HAP-1 (cell line): ENCODE results near the gene RANBP3.
"Not testable (repeated sequence)": the region's sequence is repeated elsewhere in the genome, so short reads cannot be mapped to it uniquely, and the experiment has no call there.

Experiments used
- DNase-seq, 2 experiments: peaks; one replicate each; pipeline ENCODE4 v3.0.0-alpha.2; 2016 to 2020; ENCODE audit warnings: low spot score in 2 of 2
- H3K27me3 ChIP-seq: fragments of 250-450 bp; sonication (Bioruptor Pico); 2 replicates; pipeline ENCODE4 v1.5.1; 2020; ENCODE audit warnings: low read depth, mild to moderate bottlenecking, moderate library complexity
- H3K36me3 ChIP-seq: fragments of 250-450 bp; sonication (Bioruptor Pico); replicated peaks from 2 replicates; pipeline ENCODE4 v1.5.1; 2020; ENCODE audit warnings: mild to moderate bottlenecking
- H3K4me1 ChIP-seq: fragments of 250-450 bp; sonication (Bioruptor Pico); 2 replicates; pipeline ENCODE4 v1.5.1; 2020; ENCODE audit warnings: mild to moderate bottlenecking
- H3K4me3 ChIP-seq: fragments of 250-450 bp; sonication (Bioruptor Pico); 2 replicates; pipeline ENCODE4 v1.5.1; 2020; ENCODE audit warnings: mild to moderate bottlenecking, moderate library complexity
- H3K9me3 ChIP-seq: fragments of 250-450 bp; sonication (Bioruptor Pico); 2 replicates; pipeline ENCODE4 v1.5.1; 2020; ENCODE audit warnings: mild to moderate bottlenecking, moderate library complexity
- in situ Hi-C: fragments of 300-500 bp; cut with MboI; formaldehyde crosslinking; loops from 3 replicates; pipeline ENCODE4 v1.14.3; 2020; ENCODE audit warnings: low sequenced_read_pairs, inconsistent platforms, mixed read lengths

RANBP3 gene

GRCh38 chr19:6015841-6016545 is 38.1 kb upstream of the RANBP3 start:
- H3K4me1 ChIP-seq, result no peaks in the 10 kb centered on the region

GRCh38 chr19:6014551-6015135 is 36.7 kb upstream of the RANBP3 start:
- no peaks in the 10 kb centered on the region for H3K36me3 ChIP-seq
- in situ Hi-C loops, result no loop called here
- no peaks in the 10 kb centered on the region; the same call in 1 of the 2 replicates for H3K27me3 ChIP-seq
- H3K4me3 ChIP-seq, result no peak overlapping the region
- H3K4me1 ChIP-seq, result no peaks in the 10 kb centered on the region
- H3K9me3 ChIP-seq, result no peaks in the 10 kb centered on the region
- DNase-seq, result no peak

More at GRCh38 chr19:6015841-6016545, 38.1 kb upstream of the RANBP3 start:
- no peaks in the 10 kb centered on the region for H3K9me3 ChIP-seq
- H3K4me3 ChIP-seq, result no peak overlapping the region
- no peaks in the 10 kb centered on the region; the same call in 1 of the 2 replicates for H3K27me3 ChIP-seq
- no peak for DNase-seq
- in situ Hi-C loops, result no loop called here
- H3K36me3 ChIP-seq, result no peaks in the 10 kb centered on the region

GRCh38 chr19:6012426-6013170 is 34.7 kb upstream of the RANBP3 start:
- no peak for DNase-seq
- in situ Hi-C loops, result no loop called here
- Histone ChIP-seq H3K4me3 (no peak overlapping the region), H3K36me3 (no peaks in the 10 kb centered on the region), H3K4me1 (no peaks in the 10 kb centered on the region), H3K9me3 (no peaks in the 10 kb centered on the region), H3K27me3 (no peaks in the 10 kb centered on the region; the same call in 1 of the 2 replicates)

GRCh38 chr19:6011794-6012193 is 33.9 kb upstream of the RANBP3 start:
- Histone ChIP-seq H3K36me3 (no peaks in the 10 kb centered on the region), H3K27me3 (no peaks in the 10 kb centered on the region; the same call in 1 of the 2 replicates), H3K9me3 (no peaks in the 10 kb centered on the region), H3K4me1 (no peaks in the 10 kb centered on the region), H3K4me3 (no peak overlapping the region)
- DNase-seq, result no peak
- in situ Hi-C loops, result no loop called here

- Histone ChIP-seq H3K9me3 (no peaks in the 10 kb centered on the region), H3K36me3 (no peaks in the 10 kb centered on the region), H3K4me1 (no peaks in the 10 kb centered on the region), H3K4me3 (no peak overlapping the region), H3K27me3 (no peaks in the 10 kb centered on the region)
- in situ Hi-C loops, result no loop called here
- no peak for DNase-seq
Measured at GRCh38 chr19:6011206-6011605, 33.3 kb upstream of the RANBP3 start.

- Histone ChIP-seq H3K27me3 (no peaks in the 10 kb centered on the region), H3K4me1 (no peaks in the 10 kb centered on the region), H3K4me3 (no peak overlapping the region), H3K36me3 (no peaks in the 10 kb centered on the region), H3K9me3 (no peaks in the 10 kb centered on the region)
- no peak for DNase-seq
- in situ Hi-C loops, result no loop called here
Measured at GRCh38 chr19:6010107-6010506, 32.2 kb upstream of the RANBP3 start.

- Histone ChIP-seq H3K36me3 (no peaks in the 10 kb centered on the region), H3K27me3 (no peaks in the 10 kb centered on the region), H3K4me1 (no peaks in the 10 kb centered on the region), H3K4me3 (no peak overlapping the region), H3K9me3 (no peaks in the 10 kb centered on the region)
- no peak for DNase-seq
- in situ Hi-C loops, result no loop called here
Measured at GRCh38 chr19:6007866-6008265, 29.9 kb upstream of the RANBP3 start.

GRCh38 chr19:6006896-6007295 is 29.0 kb upstream of the RANBP3 start:
- Histone ChIP-seq H3K4me1 (no peaks in the 10 kb centered on the region), H3K27me3 (no peaks in the 10 kb centered on the region), H3K36me3 (no peaks in the 10 kb centered on the region), H3K9me3 (no peaks in the 10 kb centered on the region), H3K4me3 (no peak overlapping the region)
- in situ Hi-C loops, result no loop called here
- no peak for DNase-seq

- DNase-seq, H3K4me1 ChIP-seq, H3K4me3 ChIP-seq, in situ Hi-C loops, H3K9me3 ChIP-seq, H3K27me3 ChIP-seq, H3K36me3 ChIP-seq: not testable (repeated sequence)
Measured at GRCh38 chr19:6006070-6006446, 28.1 kb upstream of the RANBP3 start.

GRCh38 chr19:6005321-6006069 is 27.6 kb upstream of the RANBP3 start:
- in situ Hi-C loops, result no loop called here
- no peak for DNase-seq
- H3K4me3 ChIP-seq, result no peak overlapping the region
- no peaks in the 10 kb centered on the region for H3K9me3 ChIP-seq
- H3K27me3 ChIP-seq, result no peaks in the 10 kb centered on the region
- H3K4me1 ChIP-seq, result no peaks in the 10 kb centered on the region
- no peaks in the 10 kb centered on the region for H3K36me3 ChIP-seq

GRCh38 chr19:6003976-6004375 is 26.0 kb upstream of the RANBP3 start:
- no peaks in the 10 kb centered on the region for H3K9me3 ChIP-seq
- in situ Hi-C loops, result no loop called here
- H3K4me1 ChIP-seq, result no peaks in the 10 kb centered on the region
- no peak for DNase-seq
- no peak overlapping the region for H3K4me3 ChIP-seq
- no peaks in the 10 kb centered on the region for H3K36me3 ChIP-seq
- H3K27me3 ChIP-seq, result no peaks in the 10 kb centered on the region

GRCh38 chr19:6002591-6002990 is 24.7 kb upstream of the RANBP3 start:
- Histone ChIP-seq H3K4me1 (no peaks in the 10 kb centered on the region), H3K9me3 (no peaks in the 10 kb centered on the region), H3K36me3 (no peaks in the 10 kb centered on the region), H3K4me3 (no peak overlapping the region), H3K27me3 (no peaks in the 10 kb centered on the region)
- in situ Hi-C loops, result no loop called here
- no peak for DNase-seq

- H3K9me3 ChIP-seq, result no peaks in the 10 kb centered on the region
- no peaks in the 10 kb centered on the region for H3K36me3 ChIP-seq
- no peak overlapping the region for H3K4me3 ChIP-seq
- no peak for DNase-seq
- in situ Hi-C loops, result no loop called here
- H3K27me3 ChIP-seq, result no peaks in the 10 kb centered on the region
- no peaks in the 10 kb centered on the region for H3K4me1 ChIP-seq
Measured at GRCh38 chr19:6000228-6000847, 22.4 kb upstream of the RANBP3 start.
